ENCODE measurements around the gene COX14.

COX14 gene

DNA sequence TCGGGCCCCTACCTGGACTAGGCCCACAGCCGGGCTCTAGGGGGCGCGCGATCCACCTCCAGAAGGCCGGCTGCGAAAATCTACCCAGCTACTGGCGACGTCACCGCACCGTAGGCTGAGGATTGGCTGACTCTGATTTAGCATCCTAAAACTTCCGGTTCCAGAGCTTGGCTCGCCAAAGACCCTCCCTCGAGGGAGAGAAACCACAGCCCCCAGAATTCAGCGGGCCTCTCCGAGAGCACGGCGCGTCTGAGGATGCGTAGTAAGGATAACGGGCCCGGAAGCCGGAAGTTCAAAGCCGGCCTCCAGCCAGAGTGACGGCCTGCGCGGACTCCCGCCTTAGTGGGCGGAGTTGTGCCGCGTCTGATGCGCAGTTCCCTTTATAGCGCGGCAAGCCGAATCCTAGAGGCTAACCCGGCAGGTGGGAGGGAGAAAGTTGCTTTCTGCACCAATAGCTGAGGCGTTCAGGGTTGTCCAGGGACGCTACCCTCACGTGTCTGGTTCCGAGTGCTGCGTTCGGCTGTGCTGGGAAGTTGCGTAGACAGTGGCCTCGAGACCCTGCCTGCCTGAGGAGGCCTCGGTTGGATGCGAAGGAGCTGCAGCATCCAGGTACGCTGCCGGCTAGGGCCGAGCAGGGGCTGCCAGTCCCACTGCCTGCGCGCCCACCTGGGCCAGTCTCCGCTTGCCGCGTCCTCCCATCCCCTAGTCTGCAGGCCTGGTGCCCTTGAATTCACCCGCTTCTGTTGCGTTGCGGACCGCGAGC is at the start of gene COX14:
COX14 (plus strand) TSS at position 544 of the 763 bp plus-strand sequence. CDS start 7,808 bp downstream, outside the sequence.
- DNase-seq: peak; percentile 99 to 100

DNA sequence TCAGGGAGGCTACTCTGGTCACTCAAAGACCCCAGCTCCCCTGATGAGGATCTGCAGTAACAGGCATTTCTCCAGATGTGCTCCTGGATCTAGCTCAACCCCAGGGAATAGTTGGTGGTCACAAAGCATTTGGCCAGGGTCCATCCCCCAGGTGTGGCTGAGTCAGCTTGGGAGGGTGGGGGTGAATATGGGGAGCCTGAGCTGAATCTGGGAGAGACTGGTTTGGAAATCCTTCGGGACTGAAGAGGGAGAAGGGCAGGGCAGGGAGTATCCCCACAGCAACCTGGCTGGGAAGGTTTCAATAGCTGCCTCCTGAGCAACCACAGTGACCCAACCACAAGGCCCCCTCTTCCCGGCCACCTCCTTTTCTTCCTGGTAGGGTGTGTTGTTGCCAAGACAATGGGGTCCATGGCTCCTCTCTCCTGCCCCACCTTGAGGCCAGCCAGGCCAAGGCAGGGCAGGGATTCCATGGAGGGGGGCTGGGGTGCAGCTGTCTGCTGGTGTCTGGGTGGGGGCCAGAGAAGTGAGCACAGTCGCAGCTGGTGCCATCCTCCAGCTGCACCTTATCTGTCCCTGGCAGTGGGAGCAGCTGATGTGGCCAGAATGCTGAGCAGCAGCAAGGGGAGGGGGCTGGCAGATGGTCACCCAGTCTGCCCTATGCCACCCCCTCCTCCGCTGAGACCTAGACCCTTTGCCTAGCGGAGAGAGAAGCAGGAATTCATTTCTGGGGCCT is 49.1 kb upstream of the COX14 start:
- DNase-seq: no peak

DNA sequence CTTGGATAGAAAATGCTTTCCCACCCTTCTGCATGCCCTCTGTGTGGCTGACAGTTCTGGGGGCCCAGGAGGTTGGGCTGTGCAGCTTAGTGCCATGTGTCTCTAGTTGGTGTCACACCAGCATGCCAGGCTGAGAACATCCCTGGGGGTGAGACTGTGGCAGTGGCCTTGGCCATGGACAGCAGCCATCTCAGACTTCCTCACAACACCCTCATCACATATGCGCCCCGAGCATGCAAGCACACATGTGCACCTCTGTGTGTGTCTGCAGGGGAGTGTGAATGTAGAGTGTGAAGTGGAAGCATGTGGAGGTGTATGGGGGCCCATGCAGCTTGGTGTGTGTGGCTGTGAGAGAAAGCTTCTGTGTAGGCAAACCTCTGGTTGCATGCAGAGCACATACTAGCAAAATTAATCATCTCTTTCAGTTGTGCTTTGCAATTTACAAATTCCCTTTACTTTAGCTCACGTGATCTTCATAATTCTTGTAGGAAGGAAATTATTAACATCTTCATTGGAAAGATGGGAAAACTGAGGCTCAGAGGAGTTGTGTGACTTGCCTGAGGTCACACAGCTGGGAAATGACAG is 46.2 kb upstream of the COX14 start:
- no peak for DNase-seq

DNA sequence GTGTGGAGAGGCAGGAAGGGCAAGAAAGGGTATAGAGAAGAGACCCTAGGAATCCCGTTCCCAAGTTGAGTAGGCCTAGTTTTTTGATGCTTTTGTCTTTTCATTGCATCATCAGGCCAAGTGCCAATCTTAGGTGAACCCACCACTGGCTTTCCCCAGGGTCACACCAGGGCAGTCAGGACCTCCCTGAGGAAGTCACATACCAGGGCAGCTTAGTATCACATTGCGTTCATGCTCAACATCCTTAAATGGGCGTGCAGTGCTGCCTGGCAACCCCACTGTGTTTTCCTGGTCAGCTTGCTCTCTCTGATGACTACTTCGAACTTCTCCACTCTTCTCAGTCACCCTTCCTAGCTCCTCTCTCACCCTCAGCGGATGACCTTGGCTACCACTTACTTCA is 45.6 kb upstream of the COX14 start:
- peak; percentile 21 to 48 for DNase-seq

DNA sequence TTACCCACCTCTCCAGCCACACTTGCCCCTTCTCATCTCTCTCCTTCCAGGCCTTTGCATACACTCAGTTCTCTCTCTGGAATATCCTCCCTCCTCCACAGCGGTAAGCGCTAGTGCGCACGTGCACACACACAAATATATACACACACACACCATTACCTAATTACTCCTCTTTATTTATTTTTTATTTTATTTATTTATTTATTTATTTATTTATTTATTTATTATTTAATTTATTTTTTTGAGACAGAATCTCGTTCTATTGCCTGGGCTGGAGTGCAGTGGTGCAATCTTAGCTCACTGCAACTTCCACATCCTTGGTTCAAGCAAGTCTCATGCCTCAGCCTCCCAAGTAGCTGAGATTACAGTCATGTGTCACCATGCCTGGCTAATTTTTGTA is 43.0 kb upstream of the COX14 start:
- no peak for DNase-seq

DNA sequence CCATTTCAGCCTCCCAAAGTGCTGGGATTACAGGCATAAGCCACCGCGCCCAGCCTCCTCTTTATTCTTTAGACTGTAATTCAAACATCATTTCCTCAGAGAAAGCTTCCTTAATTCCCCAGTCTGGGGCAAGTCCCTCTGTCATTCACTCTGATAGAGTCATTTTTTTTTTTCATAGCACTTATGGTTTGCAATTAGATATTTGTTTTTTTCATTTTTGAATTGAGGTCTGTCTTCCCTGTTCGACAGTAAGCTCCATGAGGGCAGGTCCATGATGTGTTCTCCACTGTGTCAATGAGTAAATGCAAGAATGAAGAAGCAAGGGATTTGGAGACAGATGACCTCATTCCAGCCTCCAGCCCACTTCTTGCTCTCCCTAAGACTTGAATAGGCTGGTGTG is 42.5 kb upstream of the COX14 start:
- DNase-seq: no peak

DNA sequence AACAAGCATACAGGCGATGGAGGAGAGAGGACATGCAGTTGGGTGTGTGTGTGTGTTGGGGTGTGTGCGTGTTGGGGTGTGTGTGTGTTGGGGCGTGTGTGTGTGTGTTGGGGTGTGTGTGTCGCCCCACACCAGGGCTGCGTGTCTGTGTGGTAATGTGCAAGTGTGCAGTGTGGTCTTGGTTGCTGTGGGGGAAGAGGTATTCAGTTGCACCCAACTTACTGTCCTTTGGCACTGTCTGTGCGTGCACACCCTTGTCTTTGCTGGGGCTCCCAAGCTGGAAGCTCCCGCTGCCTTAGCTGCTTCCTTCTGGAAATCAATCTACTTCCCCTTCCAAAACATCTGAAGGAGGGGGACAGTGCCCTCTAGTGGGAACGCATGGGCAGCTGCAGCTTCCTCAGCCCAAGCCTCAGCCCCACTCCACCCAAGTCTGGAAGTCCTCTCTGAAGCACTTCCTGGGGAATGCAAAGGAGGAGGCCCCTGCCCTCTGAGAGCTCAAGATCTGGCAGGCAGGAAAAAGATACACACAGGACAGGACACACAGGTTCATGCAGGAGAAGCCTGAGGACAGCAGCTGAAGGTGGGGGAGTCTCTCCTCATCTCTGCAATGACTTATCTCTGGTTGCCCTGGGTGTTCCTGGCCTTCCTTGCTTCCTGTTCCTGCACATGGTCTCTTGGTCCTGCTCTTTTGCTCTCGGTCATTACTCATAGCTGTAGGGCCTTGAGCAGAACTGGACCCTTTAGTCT is 41.5 kb upstream of the COX14 start:
- DNase-seq: peak; percentile 87 to 91

DNA sequence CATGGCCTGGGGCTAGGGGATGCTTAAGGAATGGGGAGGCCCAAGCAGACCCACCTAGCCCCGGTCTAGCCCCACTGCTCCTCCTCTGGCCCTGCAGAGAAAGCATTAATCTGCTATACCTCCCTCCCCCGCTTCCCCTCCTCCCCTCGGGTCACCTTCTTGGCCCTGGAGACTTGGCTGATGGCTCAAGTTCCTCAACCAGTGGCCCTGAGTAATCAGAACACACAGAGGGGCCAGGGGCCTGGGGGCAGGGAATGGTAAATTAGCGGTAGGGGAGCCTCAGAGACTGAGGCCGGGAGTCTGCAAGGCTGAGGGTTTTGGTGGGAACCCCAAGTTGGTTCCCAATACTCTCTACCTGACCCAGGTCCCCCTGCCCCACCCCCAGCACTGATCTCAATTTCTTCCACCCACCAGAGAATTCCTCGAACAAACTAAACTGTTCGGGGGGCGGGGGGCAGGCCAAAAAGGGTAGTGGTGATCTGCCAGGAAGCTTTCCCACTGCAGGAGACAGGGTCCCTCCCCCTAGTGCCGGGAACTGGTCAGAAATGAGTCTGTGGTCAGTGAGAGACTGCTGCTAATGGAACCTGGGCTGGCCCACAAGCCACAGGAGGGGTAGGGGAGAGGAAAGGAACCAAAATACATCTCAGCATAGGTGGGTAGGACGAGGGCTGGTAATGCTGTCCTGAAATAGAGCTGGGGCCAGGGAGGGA is 39.7 kb upstream of the COX14 start:
- no peak for DNase-seq

DNA sequence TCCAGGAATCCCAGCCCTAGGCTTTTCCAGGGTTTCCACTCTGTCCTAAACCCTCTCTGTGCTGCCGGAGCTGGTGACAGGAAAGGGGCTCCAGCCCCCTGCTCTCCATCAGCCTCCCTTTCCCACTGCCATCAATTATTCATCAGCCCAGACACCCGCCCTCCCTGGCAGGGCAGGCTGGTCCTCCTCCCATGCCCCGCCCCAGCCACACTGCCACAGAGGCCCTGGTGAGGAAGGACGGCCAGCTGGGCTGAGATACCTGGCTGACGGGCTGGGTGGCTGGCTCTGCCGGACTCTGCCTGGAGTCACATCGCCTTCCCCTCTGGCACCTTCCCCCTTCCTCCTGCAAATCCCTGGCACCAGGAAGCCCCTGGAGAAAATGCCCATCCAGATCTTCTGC is 38.8 kb upstream of the COX14 start:
- DNase-seq: no peak

DNA sequence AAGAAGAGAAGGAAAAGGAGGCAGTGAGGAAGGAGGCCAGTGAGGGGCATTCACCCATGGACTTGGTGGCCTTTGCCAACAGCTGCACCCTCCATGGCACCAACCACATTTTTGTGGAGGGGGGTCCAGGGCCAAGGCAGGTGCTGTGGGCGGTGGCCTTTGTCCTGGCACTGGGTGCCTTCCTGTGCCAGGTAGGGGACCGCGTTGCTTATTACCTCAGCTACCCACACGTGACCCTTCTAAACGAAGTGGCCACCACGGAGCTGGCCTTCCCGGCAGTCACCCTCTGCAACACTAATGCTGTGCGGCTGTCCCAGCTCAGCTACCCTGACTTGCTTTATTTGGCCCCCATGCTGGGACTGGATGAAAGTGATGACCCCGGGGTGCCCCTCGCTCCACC is 38.3 kb upstream of the COX14 start:
- DNase-seq: no peak

DNA sequence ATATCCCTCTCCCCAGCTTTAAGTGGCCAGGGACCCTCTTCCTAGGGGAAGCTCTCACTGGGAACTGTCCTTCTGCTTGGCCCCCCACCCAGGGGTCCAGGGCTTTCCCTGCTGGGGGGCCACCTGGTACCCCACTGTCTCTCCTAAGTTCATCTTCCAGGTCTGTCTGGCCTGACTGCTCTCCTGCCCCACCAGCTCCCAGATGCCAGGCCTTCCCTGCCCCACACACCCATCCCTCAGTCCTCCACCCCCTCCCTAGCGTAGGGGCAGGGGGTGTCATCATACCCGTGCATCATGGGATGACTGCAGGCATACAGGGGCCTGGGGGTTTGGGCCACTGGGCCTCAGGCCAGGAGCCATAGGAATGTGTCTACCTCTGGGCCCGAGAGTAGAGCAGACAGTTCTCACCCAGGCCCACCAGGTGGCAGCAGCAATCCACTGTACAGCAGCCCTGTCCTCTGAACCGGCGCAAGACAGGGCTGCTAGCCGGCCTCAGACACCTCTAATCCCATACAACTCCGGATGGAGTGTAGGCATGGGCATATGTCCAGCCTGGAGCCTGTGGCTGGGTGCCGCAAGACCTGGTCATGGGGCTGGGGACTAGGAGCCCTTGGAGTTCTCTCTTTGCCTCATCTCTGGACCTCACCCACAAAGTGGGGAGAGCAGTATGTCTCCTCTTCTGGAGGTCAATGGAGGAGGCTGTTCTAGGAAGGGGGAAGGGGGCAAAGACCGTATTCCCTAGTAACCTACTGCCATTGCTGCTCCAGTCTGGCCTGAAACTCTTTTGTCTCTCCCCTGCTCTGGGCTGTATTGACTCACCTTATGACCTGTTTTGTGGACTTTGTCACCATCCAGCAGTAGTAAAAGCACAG is 36.9 kb upstream of the COX14 start:
- peak; percentile 79 to 80 for DNase-seq

DNA sequence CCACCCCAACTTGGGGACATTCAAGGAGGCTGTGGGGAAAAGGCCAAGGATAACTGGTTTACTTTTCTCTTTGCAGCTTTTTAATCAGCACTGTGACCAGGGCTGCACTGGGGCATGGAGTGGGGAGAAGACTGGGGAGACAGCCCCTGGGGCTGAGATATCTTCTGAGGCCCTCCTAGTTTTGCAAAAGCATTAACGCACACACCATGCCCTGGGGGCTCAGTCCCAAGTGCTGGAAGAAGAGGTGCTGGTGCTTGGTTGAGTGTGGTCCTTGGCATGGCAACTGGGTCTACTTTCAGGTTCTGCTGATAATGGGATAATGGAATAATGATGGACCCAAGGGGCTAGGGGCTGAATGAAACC is 36.2 kb upstream of the COX14 start:
- DNase-seq: no peak

DNA sequence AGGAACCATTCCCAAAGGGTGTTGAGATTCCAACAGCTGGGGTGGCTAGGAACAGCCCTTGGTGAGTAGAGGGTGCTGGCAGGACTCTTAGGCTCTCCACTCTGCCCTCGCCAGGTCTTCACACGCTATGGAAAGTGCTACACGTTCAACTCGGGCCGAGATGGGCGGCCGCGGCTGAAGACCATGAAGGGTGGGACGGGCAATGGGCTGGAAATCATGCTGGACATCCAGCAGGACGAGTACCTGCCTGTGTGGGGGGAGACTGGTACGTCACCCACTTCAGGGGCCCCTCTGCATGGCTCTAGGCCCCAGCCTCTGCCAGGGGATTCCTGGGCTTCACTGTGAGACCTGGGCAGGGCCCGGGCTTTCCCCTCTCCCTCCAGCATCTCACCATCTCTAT is 34.9 kb upstream of the COX14 start:
- no peak for DNase-seq

DNA sequence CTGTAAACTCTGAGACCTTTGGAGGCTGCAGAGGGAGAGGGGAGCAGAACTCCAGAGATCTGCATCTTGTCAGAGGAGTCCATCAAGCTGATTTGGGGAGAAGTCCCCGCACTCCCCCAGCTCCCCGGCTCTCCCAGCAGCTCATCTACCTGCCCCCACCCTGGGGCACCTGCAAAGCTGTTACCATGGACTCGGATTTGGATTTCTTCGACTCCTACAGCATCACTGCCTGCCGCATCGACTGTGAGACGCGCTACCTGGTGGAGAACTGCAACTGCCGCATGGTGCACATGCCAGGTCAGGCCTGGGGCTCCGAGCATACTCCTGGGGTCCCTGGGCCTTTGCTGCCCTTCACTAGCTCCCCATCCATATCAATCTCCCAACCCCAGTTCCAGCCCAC is 33.8 kb upstream of the COX14 start:
- no peak for DNase-seq

DNA sequence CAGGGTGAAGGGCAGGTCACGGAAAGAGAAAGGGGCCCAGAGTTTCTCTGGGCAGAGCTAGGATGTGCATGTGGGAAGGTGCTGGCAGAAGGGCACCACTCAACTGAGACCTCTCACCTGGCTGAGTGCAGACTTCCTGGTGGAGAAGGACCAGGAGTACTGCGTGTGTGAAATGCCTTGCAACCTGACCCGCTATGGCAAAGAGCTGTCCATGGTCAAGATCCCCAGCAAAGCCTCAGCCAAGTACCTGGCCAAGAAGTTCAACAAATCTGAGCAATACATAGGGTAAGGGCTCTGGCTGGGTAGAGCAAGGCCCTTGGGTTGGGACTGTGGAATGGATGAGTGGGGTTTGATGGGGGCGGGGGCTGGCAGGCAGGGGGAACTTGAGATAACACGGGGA is 32.3 kb upstream of the COX14 start:
- no peak for DNase-seq

DNA sequence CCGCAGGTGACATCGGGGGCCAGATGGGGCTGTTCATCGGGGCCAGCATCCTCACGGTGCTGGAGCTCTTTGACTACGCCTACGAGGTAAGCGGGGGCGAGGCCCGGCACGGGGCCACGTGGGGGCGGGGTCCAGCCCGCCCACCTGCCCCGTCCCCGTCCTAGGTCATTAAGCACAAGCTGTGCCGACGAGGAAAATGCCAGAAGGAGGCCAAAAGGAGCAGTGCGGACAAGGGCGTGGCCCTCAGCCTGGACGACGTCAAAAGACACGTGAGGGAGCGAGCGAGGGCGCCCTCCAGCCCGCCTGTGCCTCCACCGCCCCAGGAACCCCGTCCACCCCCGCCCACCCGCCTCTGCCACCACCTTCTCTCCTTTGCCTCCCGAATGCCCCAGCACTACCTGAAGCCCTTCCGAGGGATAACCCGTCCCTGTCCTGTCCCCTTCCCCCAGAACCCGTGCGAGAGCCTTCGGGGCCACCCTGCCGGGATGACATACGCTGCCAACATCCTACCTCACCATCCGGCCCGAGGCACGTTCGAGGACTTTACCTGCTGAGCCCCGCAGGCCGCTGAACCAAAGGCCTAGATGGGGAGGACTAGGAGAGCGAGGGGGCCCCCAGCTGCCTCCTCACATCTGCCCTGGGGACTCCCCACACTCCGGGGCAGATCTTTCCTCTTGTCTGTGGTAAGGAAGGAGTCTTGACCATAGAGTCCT is 30.8 kb upstream of the COX14 start:
- DNase-seq: no peak

DNA sequence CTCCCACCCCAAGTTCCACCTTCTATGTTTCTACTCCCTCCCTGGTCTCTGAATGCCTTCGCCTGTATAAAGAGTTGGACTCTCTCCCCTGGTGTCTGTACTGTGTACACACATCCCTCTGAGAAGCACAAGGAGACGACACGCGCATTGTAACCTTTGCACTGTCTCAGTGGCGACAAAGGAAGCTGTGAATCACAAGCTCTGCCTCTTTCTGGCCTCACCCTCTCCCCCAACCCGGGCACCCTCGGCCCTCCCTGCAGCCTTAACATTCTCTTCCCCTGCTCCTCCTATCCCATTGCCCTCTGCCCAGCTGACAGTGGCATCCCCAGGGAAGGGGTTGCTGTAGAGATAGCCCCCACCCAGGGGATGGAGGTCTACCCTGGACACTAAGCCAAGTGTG is 29.4 kb upstream of the COX14 start:
- no peak for DNase-seq

DNA sequence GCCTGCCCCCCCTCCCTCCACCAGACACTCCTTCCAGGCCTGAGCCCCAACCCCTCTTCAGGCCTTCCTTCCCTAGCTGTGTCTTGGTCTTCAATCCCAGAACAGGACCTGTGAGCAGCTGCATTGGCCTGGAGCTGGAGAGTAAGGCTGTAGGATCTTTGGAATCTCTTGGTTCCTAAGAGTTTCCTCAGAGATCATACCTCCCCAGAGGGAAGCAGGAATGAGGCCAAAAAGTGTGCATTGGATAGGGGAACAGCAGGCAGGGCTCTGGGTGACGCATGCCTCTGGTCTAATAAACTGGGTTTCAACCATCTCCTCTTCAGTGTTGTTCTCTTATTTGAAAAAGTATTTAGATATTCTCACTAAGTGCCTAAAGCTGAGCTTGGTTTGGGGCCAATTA is 28.7 kb upstream of the COX14 start:
- DNase-seq: no peak

DNA sequence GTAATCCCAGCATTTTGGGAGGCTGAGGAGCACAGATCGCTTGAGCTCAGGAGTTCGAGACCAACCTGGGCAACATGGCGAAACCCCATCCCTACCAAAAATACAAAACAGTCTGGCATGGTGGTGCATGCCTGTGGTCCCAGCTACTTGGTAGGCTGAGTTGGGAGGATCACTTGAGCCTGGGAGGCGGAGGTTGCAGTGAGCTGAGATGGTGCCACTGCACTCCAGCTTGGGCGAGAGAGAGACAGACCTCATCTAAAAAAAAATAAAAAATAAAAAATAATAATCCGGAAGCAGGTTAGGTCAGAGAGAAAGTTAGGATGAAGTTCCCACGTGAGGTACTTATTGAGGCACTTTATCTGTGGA is 27.6 kb upstream of the COX14 start:
- peak in 1 of 2 experiments; percentile 31 for DNase-seq

DNA sequence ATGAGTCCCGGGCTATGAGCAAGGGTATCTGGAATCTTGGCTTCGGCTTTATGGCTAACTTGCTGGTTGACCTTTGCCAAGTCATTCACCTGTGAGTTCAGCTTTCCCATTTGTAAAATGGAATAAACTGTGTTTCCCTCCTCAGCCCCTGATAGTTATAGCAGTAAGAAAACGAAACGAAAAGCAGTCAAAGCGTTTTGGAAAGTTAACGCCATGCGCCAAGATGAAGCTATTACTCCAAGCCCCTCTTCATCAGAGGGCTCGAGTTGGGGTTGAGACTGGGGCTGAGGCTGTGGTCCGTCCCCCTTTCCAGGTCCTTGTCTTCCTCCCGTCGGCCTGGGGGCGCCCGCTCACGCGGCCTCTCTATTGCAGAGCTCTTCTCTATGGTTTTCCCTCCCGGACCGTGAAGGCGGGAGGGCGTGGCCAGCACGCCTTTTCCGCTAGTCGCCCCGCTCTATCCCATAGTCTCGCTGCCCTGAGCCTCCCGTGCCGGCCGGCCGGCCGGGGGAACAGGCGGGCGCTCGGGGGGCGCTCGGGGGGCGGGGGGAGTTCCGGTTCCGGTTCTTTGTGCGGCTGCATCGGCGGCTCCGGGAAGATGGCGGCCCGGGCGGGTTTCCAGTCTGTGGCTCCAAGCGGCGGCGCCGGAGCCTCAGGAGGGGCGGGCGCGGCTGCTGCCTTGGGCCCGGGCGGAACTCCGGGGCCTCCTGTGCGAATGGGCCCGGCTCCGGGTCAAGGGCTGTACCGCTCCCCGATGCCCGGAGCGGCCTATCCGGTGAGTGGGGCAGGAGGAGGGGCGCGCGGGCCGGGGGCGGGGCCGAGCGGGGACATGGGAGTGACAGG is 27.0 kb upstream of the COX14 start, which contains the start of gene SMARCD1:
SMARCD1 (plus strand) TSS at position 568 of the 840 bp plus-strand sequence; CDS start at position 596, 28 bp downstream.
- DNase-seq: peak; percentile 91 to 97

All from Kasumi-1 (cell line).